HEK293 (cell line): ENCODE data around the gene SLC2A6.

Experiments
- CTCF ChIA-PET: fragments of 350-600 bp; formaldehyde crosslinking; extraction: SDS; loops from one replicate; lab custom pipeline; 2021; ENCODE audit warnings: antibody characterized with exemption; lab: Yijun Ruan, JAX
- POLR2A ChIA-PET: fragments of 300-600 bp; formaldehyde crosslinking; extraction: SDS; loops from one replicate; lab custom pipeline; 2020; ENCODE audit warnings: antibody characterized with exemption, inconsistent platforms; lab: Yijun Ruan, JAX
- H3K27ac ChIP-seq: fragments of 200-500 bp; sonication (Bioruptor generic); 2 replicates; pipeline ENCODE4 v1.5.1; 2014; ENCODE audit warnings: low read depth, low read length, control low read depth, inconsistent platforms; ENCODE audit errors: extremely low read depth
- H3K36me3 ChIP-seq, 2 experiments: fragments of 200-500 bp in 1 of 2; sonication (Bioruptor generic) in 1 of 2; 1 replicate in 1 of 2; 2 replicates in 1 of 2; pipeline ENCODE4 v1.5.1; 2014 to 2017; ENCODE audit warnings: inconsistent platforms in 2 of 2, low read length in 2 of 2; ENCODE audit not compliant: control insufficient read depth in 2 of 2, insufficient read depth in 1 of 2
- H3K4me1 ChIP-seq: fragments of 200-500 bp; sonication (Bioruptor generic); 2 replicates; pipeline ENCODE4 v1.5.1; 2014; ENCODE audit warnings: mild to moderate bottlenecking, low read length, inconsistent platforms; ENCODE audit not compliant: control insufficient read depth, insufficient read depth
- H3K4me3 ChIP-seq: 2 replicates; pipeline ENCODE4 v1.5.1; 2011; ENCODE audit warnings: low read depth, mild to moderate bottlenecking, control low read depth, low read length, moderate library complexity
- H3K9me3 ChIP-seq: fragments of 200-500 bp; sonication (Bioruptor generic); 2 replicates; pipeline ENCODE4 v1.5.1; 2014; ENCODE audit warnings: low read depth, low read length, inconsistent platforms; ENCODE audit not compliant: control insufficient read depth, insufficient read depth
- HOXD13 ChIP-seq: sonication (generic); formaldehyde crosslinking; IDR thresholded peaks from 2 replicates; pipeline ENCODE4 v1.8.0; 2022; ENCODE audit warnings: missing genetic modification reagents, borderline replicate concordance
- KLF1 ChIP-seq: fragments of 450-650 bp; formaldehyde crosslinking; IDR thresholded peaks from 2 replicates; pipeline ENCODE4 v1.5.1; 2016; ENCODE audit warnings: missing biosample characterization, missing genetic modification characterization
- ZFP41 ChIP-seq: fragments of 450-650 bp; formaldehyde crosslinking; IDR thresholded peaks from 2 replicates; pipeline ENCODE4 v1.5.1; 2016; ENCODE audit warnings: missing biosample characterization, missing genetic modification characterization, borderline replicate concordance
- ZNF146 ChIP-seq: fragments of 450-650 bp; formaldehyde crosslinking; IDR thresholded peaks from 2 replicates; pipeline ENCODE4 v1.5.1; 2016; ENCODE audit warnings: missing biosample characterization, missing genetic modification characterization
- ZNF169 ChIP-seq: fragments of 450-650 bp; formaldehyde crosslinking; IDR thresholded peaks from 2 replicates; pipeline ENCODE4 v1.5.1; 2016; ENCODE audit warnings: missing biosample characterization, missing genetic modification characterization
- ZNF24 ChIP-seq: fragments of 450-650 bp; formaldehyde crosslinking; IDR thresholded peaks from 2 replicates; pipeline ENCODE4 v1.5.1; 2016; ENCODE audit warnings: missing biosample characterization, missing genetic modification characterization
- ZNF266 ChIP-seq: fragments of 450-650 bp; formaldehyde crosslinking; IDR thresholded peaks from 2 replicates; pipeline ENCODE4 v1.5.1; 2016; ENCODE audit warnings: missing biosample characterization, missing genetic modification characterization, low read depth
- ZNF292 ChIP-seq: fragments of 450-650 bp; formaldehyde crosslinking; IDR thresholded peaks from 2 replicates; pipeline ENCODE4 v1.5.1; 2016; ENCODE audit warnings: low read depth, missing biosample characterization, missing genetic modification characterization, borderline replicate concordance
- ZNF335 ChIP-seq: fragments of 450-650 bp; formaldehyde crosslinking; conservative IDR thresholded peaks from 2 replicates; pipeline ENCODE4 v1.5.1; 2016; ENCODE audit warnings: missing biosample characterization, missing genetic modification characterization
- ZNF354C ChIP-seq: fragments of 450-650 bp; formaldehyde crosslinking; IDR thresholded peaks from 2 replicates; pipeline ENCODE4 v1.5.1; 2016; ENCODE audit warnings: missing biosample characterization, missing genetic modification characterization, low read depth, borderline replicate concordance
- ZNF529 ChIP-seq: fragments of 450-650 bp; formaldehyde crosslinking; IDR thresholded peaks from 2 replicates; pipeline ENCODE4 v1.5.1; 2017; ENCODE audit warnings: missing genetic modification characterization, missing biosample characterization; ENCODE audit not compliant: insufficient replicate concordance
- ZNF558 ChIP-seq: fragments of 450-650 bp; formaldehyde crosslinking; IDR thresholded peaks from 2 replicates; pipeline ENCODE4 v1.5.1; 2016; ENCODE audit warnings: missing biosample characterization, missing genetic modification characterization
- ZNF571 ChIP-seq: fragments of 450-650 bp; formaldehyde crosslinking; IDR thresholded peaks from 2 replicates; pipeline ENCODE4 v1.5.0; 2017; ENCODE audit warnings: missing biosample characterization, missing genetic modification characterization
- ZNF610 ChIP-seq: fragments of 450-650 bp; formaldehyde crosslinking; IDR thresholded peaks from 2 replicates; pipeline ENCODE4 v1.5.1; 2016; ENCODE audit warnings: missing biosample characterization, missing genetic modification characterization, borderline replicate concordance
- ZNF664 ChIP-seq: fragments of 450-650 bp; formaldehyde crosslinking; IDR thresholded peaks from 2 replicates; pipeline ENCODE4 v1.5.1; 2016; ENCODE audit warnings: missing biosample characterization, missing genetic modification characterization
- ZNF830 ChIP-seq: fragments of 450-650 bp; IDR thresholded peaks from 2 replicates; pipeline ENCODE4 v1.5.0; 2018; ENCODE audit warnings: missing biosample characterization, missing genetic modification characterization, low read depth, mild to moderate bottlenecking, moderate library complexity
- TF ChIP-seq, protein P1 (sequence below): fragments of 450-650 bp; formaldehyde crosslinking; IDR thresholded peaks from 2 replicates; pipeline ENCODE4 v1.5.1; 2016; ENCODE audit warnings: missing biosample characterization, missing genetic modification characterization
- TF ChIP-seq, protein P2 (sequence below): fragments of 450-650 bp; formaldehyde crosslinking; IDR thresholded peaks from 2 replicates; pipeline ENCODE4 v1.5.1; 2017; ENCODE audit warnings: missing biosample characterization, missing genetic modification characterization
- TF ChIP-seq, protein P3 (sequence below): fragments of 450-650 bp; formaldehyde crosslinking; IDR thresholded peaks from 2 replicates; pipeline ENCODE4 v1.5.1; 2017; ENCODE audit warnings: missing biosample characterization, missing genetic modification characterization
- TF ChIP-seq, protein P4 (sequence below): fragments of 450-650 bp; formaldehyde crosslinking; IDR thresholded peaks from 2 replicates; pipeline ENCODE4 v1.5.1; 2016; ENCODE audit warnings: missing biosample characterization, missing genetic modification characterization, borderline replicate concordance
- TF ChIP-seq, protein P5 (sequence below): fragments of 450-650 bp; formaldehyde crosslinking; IDR thresholded peaks from 2 replicates; pipeline ENCODE4 v1.5.1; 2016; ENCODE audit warnings: missing biosample characterization, missing genetic modification characterization
- TF ChIP-seq, protein P6 (sequence below): fragments of 450-650 bp; formaldehyde crosslinking; IDR thresholded peaks from 2 replicates; pipeline ENCODE4 v1.5.1; 2016; ENCODE audit warnings: missing biosample characterization, missing genetic modification characterization

Gene SLC2A6

DNA sequence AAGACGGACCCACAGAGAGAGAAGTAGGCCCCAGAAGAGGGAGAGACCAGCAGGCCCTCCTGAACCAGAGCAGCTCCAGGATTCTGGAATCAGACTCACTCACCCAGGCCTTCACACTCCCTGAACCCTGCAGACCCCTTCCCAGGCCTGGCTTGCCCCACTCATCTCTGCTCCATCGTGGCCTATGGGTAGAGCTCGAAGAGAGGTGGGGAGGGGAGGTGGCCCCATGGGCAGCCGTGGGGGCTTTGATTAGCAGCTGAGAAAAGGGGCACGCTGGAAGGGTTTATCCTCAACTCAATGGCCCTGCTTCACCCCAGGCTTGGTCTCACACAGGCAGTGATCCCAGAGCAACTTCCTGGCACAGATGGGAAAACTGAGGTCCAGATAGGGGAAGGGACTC is 45.2 kb upstream of the SLC2A6 start (continued):
- TF ChIP-seq, protein P1, sequence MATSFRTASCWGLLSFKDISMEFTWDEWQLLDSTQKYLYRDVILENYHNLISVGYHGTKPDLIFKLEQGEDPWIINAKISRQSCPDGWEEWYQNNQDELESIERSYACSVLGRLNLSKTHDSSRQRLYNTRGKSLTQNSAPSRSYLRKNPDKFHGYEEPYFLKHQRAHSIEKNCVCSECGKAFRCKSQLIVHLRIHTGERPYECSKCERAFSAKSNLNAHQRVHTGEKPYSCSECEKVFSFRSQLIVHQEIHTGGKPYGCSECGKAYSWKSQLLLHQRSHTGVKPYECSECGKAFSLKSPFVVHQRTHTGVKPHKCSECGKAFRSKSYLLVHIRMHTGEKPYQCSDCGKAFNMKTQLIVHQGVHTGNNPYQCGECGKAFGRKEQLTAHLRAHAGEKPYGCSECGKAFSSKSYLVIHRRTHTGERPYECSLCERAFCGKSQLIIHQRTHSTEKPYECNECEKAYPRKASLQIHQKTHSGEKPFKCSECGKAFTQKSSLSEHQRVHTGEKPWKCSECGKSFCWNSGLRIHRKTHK = no peak
- TF ChIP-seq ZNF830 (no peak), ZNF335 (no peak), ZNF292 (no peak)

DNA sequence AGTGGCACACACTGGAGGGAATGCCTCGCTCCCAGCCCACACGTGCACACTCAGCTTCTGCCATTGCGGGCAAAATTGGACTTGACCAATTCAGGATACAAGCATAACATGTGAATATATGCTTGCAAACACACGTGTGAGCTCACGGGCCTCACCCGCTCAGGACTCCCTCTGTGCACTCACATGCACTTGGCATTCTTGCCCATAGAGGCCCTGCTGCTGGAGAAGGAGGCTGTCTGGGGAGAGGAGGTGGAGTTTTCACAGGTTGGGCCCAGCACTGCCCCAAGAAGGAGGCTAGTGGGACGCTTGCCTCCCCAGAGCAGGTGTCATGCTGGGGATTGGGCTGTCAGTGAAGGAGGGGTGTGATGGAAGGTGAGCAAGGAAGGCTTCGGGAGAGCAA is 44.2 kb upstream of the SLC2A6 start:
- POLR2A ChIA-PET = no interaction called here
- H3K36me3 ChIP-seq = no peaks in the 10 kb centered on the region
- no peak overlapping the region for H3K27ac ChIP-seq
- CTCF ChIA-PET = interaction anchor here (0.6 to 0.7 kb wide), 2 partner anchors 22 to 420 kb away, joined by 3 read pairs; no protein-coding TSS in a partner anchor
- no peak for TF ChIP-seq KLF1 (tag by site-specific recombination)
- TF ChIP-seq ZNF571 (tag by site-specific recombination) = no peak
- TF ChIP-seq, protein P2, sequence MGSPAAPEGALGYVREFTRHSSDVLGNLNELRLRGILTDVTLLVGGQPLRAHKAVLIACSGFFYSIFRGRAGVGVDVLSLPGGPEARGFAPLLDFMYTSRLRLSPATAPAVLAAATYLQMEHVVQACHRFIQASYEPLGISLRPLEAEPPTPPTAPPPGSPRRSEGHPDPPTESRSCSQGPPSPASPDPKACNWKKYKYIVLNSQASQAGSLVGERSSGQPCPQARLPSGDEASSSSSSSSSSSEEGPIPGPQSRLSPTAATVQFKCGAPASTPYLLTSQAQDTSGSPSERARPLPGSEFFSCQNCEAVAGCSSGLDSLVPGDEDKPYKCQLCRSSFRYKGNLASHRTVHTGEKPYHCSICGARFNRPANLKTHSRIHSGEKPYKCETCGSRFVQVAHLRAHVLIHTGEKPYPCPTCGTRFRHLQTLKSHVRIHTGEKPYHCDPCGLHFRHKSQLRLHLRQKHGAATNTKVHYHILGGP (tag by site-specific recombination) = no peak
- no peak for TF ChIP-seq HOXD13 (CRISPR knock-in tag)
- TF ChIP-seq, protein P3, sequence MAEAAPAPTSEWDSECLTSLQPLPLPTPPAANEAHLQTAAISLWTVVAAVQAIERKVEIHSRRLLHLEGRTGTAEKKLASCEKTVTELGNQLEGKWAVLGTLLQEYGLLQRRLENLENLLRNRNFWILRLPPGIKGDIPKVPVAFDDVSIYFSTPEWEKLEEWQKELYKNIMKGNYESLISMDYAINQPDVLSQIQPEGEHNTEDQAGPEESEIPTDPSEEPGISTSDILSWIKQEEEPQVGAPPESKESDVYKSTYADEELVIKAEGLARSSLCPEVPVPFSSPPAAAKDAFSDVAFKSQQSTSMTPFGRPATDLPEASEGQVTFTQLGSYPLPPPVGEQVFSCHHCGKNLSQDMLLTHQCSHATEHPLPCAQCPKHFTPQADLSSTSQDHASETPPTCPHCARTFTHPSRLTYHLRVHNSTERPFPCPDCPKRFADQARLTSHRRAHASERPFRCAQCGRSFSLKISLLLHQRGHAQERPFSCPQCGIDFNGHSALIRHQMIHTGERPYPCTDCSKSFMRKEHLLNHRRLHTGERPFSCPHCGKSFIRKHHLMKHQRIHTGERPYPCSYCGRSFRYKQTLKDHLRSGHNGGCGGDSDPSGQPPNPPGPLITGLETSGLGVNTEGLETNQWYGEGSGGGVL (tag by site-specific recombination) = no peak
- no peak for TF ChIP-seq ZNF169 (tag by site-specific recombination)
- no peak for TF ChIP-seq ZNF664 (tag by site-specific recombination)
- TF ChIP-seq ZFP41 (tag by site-specific recombination) = no peak
- TF ChIP-seq ZNF529 (tag by site-specific recombination) = no peak
- TF ChIP-seq ZNF24 = no peak
- TF ChIP-seq, protein P4, sequence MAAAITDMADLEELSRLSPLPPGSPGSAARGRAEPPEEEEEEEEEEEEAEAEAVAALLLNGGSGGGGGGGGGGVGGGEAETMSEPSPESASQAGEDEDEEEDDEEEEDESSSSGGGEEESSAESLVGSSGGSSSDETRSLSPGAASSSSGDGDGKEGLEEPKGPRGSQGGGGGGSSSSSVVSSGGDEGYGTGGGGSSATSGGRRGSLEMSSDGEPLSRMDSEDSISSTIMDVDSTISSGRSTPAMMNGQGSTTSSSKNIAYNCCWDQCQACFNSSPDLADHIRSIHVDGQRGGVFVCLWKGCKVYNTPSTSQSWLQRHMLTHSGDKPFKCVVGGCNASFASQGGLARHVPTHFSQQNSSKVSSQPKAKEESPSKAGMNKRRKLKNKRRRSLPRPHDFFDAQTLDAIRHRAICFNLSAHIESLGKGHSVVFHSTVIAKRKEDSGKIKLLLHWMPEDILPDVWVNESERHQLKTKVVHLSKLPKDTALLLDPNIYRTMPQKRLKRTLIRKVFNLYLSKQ (tag by site-specific recombination) = no peak
- TF ChIP-seq ZNF558 (tag by site-specific recombination) = no peak
- TF ChIP-seq ZNF610 = no peak
- TF ChIP-seq, protein P5, sequence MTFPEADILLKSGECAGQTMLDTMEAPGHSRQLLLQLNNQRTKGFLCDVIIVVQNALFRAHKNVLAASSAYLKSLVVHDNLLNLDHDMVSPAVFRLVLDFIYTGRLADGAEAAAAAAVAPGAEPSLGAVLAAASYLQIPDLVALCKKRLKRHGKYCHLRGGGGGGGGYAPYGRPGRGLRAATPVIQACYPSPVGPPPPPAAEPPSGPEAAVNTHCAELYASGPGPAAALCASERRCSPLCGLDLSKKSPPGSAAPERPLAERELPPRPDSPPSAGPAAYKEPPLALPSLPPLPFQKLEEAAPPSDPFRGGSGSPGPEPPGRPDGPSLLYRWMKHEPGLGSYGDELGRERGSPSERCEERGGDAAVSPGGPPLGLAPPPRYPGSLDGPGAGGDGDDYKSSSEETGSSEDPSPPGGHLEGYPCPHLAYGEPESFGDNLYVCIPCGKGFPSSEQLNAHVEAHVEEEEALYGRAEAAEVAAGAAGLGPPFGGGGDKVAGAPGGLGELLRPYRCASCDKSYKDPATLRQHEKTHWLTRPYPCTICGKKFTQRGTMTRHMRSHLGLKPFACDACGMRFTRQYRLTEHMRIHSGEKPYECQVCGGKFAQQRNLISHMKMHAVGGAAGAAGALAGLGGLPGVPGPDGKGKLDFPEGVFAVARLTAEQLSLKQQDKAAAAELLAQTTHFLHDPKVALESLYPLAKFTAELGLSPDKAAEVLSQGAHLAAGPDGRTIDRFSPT (tag by site-specific recombination) = no peak
- TF ChIP-seq ZNF354C = no peak
- TF ChIP-seq ZNF146 (tag by site-specific recombination) = no peak
- TF ChIP-seq, protein P6, sequence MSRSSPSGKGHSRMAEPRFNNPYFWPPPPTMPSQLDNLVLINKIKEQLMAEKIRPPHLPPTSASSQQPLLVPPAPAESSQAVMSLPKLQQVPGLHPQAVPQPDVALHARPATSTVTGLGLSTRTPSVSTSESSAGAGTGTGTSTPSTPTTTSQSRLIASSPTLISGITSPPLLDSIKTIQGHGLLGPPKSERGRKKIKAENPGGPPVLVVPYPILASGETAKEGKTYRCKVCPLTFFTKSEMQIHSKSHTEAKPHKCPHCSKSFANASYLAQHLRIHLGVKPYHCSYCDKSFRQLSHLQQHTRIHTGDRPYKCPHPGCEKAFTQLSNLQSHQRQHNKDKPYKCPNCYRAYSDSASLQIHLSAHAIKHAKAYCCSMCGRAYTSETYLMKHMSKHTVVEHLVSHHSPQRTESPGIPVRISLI = no peak
- TF ChIP-seq ZNF266 = no peak
- no peak overlapping the region for H3K4me3 ChIP-seq
- no peaks in the 10 kb centered on the region for H3K4me1 ChIP-seq
- no peaks in the 10 kb centered on the region for H3K9me3 ChIP-seq
